Kidney capillary endothelial cell (primary cell): ENCODE data around the gene IER5.
"Not testable (repeated sequence)": the region's sequence is repeated elsewhere in the genome, so short reads cannot be mapped to it uniquely, and the experiment has no call there.

ENCODE experiments used
- DNase-seq: peaks from one replicate; pipeline ENCODE4 v3.0.0-alpha.2; 2018; ENCODE audit warnings: low spot score

The IER5 gene

GRCh38 chr1:181115971-181116370 lies 27.5 kb downstream of the IER5 start:
- not testable (repeated sequence) for DNase-seq

DNA sequence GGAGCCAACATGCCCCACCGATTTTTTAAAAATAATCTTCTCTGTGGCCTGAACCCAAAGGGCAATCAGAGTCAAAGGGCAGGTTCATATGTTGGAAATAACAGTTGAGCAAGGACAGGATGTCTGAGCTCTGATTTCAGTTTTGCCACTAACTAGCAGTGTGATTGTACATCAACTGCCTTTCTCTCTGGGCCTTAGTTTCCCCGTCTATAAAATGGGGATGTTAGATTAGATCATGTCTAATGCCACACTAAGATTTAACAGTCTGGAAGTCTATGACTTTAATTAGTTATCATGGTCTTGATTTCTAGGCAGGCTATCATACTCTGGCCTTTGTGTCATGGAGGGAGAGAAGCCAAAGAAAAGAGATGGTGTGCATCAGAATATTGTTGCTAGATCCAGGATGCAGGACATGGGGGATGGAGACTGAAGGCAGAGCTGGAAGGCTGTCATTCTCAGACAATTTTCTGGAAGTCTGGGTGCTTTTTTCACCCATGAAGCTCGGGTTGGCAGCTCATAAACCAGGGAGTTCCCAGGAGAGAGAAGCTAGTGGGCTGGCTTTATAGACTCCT lies 28.4 kb downstream of the IER5 start:
- no peak for DNase-seq

DNA sequence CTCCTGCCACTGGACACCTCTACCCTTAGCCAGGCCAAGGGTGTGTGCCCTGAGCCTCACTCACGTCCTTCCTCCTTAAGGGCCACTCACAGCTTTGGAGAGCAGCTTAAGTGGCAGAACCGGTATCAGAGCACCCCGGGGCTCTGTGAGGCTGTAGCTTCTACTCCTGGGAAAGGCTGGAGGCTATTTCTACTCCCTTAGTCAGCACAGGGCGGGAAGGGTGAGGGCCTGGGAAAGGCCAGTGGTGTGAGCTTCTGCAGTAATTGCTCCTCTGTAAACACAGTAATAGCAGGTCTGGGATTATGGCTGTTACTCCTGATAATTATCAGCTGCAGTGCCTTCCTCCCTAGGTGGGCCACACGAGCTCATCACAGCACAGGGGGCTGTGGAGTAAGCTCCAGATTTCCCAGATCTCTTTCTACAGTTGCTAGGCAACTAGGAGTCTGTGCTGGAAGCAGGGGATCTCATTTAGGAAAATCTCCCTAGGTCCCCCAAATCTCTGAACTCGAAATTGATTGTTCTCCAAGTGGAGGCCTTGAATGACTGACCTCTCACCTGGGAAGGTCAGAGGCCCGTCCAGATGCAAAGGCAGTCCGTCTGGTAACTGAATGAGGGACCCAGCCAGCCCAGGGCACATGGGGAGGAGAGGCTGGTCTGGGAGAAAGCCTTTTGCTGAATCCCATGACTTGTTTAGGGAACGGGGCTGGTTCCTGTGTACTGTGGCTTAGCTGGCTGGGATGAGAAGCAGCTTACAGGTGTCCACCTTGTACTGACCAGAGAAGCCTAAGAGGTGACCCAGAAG lies 29.3 kb downstream of the IER5 start:
- no peak for DNase-seq

GRCh38 chr1:181119093-181119989 lies 30.8 kb downstream of the IER5 start:
- DNase-seq, result no peak

GRCh38 chr1:181120924-181121323 lies 32.4 kb downstream of the IER5 start:
- DNase-seq, result no peak

- no peak for DNase-seq
Measured at GRCh38 chr1:181121498-181121897, 33.0 kb downstream of the IER5 start.

- DNase-seq, result no peak
Measured at GRCh38 chr1:181122222-181122621, 33.7 kb downstream of the IER5 start.

DNA sequence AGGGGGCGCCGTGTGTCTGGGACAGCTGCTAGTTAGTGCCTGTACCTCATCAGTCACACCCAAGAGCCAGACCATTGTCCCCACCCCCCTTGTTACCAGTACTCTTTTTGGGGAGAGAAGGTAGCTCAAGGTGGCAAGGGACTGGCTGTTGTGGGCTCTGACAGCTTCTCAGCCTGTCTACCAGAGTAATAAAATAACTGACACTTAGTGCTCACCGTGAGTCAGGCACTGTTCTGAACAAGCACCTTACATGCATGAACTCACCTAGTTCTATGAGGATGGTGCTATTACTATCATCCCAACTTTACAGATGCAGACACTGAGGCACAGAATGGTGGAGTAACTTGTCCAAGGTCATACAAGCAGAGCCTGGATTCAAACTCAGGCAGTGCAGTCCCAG lies 34.7 kb downstream of the IER5 start:
- DNase-seq, result no peak

GRCh38 chr1:181124291-181124751 lies 35.8 kb downstream of the IER5 start:
- no peak for DNase-seq

DNA sequence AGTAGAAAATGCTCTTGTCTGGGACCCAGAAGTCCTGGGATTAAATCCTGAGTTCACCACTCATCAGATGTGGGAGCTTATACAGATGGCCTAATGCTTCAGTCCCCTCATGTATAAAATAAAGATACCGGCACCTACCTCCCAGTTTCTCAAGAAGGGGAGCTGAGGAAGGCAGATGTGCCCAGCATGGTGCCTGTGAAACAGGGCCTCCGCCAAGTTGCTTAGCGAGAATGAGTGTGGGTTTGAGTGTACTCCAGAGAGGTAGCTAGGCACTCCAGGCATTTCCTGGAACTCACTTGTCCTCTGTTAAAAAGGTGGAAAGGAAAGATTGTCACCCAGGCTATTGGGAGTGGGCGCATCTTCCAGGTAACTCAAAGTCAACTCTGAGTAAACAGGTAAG lies 37.8 kb downstream of the IER5 start:
- DNase-seq, result no peak

DNA sequence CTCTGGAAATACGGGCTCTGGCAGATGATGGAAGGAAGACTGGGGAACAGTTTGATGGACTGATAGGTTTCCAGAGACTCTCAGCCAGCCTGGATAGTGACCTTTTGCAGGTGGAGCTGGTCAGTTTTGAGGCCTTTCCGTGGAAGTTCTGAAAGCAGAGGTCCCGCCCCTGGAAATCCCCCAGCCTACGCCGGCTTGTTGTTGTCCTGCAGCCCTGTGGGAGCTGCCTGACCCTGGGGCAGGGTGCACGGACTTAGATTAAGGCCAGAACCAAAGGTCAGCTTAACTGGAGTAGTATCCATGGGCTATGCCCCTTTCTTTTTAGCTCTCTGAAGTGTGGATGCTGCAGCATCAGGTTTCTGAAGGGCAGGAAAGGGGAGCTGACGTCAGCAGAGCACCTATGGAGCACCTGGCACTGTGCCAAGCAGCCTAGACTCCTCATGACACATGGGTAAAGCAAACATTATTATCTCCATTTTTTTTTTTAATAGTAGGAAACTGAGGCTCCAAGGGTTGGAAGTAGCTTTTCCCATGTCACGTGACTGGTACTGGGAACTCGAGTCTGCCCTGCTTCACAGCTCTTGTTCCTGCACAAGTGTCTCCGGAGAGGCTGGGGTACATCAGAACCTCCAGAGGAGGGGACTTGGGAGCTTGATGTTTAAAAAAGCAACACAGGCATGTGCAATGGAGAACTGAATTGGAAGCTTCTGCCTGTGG lies 38.5 kb downstream of the IER5 start:
- no peak for DNase-seq

DNA sequence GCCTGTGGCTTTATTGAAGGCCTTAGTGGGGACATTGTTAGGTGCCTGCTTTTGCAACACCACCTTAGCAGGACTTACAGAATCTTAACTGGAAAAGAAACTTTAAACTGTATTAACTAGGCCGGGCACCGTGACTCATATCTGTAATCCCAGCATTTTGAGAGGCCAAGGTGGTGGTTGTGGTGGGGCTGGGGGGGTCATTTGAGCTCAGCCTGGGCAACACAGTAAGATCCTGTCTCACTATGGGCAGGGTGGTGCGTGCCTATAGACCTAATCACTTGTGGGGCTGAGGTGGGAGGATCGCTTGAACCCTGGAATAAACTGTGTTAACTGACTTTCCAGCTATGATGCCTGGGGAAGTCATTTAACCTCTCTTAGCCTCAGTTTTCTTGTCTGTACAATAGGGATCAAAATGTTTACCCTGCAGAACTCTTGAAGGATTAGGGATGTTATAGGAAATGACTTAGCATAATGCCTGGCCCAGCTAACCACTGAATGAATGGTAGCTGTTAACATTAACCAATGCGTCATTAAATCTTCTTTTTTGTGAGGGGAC lies 39.5 kb downstream of the IER5 start:
- DNase-seq, result no peak

DNA sequence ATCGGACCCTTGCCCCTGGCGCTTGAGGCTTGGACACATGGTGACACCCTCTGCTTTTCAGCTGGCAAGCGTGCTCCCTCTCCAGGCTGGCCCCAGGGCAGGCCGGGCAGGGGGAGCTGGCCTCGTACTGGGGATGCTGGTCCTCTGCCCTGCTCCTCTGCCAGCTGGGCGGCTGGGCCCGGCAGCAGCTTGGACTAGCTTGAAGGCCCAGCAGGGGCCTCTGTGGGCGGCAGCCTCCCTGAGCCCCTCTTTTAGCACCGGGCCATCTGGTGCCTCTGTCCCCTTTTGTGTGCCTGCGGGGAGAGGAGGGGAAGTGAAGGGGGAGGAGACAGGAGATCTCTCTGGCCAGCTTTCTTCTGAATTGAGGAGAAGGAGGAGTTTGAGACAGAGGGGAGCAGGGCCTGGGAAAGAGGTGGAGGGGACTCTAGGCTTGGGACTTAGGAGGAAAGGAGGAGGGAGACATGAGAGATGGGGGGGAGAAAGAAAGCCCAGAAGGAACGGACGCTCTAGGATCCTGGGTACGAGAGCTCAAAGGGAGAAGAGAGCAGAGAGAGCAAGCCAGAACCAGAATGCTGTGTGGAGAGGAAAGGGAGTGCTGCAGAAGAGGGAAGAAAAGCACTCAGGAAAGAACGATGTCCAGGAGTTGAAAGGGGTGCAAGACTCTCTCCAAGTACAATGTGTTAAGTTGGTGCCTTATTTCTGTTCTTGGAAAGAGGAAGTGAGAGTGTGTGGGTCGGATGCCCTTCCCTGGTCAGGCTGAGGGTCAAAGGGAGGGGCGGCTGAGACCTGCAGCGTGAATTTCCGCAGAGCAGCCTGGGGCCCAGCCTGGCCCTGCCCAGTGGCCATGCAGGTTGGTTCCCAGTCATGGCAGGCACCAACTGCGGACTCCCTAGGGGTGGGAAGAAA lies 40.3 kb downstream of the IER5 start:
- no peak for DNase-seq

DNA sequence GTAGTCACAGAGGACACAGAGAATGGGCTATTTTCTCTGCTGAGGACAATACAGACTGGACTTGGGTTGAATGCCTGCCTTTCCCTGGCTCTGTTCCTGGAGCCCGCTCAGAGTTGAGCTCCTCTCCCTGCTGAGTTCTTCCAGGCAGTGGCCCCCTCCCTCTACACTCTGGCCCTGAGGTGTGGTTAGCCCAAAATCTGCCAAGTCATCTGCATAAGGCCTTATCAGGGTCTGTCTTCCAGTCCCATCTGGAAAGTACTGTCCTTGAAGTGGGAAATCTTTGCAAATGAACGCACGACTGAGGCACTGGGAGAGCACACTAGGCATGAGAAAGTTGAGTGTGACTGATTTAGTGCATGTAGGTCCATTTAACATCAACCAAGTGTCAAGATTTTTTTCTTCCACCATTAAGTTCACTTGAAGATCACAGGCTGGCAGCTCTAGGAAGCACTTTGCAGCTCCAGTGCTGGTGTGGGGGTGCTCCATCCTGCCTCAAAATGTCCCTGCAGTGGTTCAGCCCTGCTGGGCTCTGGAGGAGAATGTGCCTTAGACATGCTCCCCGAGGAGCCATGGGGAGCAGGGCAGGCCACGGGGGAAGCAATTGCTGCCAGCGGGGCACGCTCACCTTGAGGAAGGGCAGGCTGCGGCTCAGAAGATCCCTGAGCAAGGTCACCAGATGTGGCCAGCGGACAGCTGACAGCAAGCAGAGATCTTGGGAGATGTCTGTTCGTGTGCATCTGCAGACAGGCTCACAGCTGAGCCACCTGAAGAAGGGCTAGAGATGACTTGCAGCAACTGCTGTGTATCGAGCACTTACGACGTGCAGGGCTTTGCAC lies 41.5 kb downstream of the IER5 start:
- DNase-seq, result no peak

DNA sequence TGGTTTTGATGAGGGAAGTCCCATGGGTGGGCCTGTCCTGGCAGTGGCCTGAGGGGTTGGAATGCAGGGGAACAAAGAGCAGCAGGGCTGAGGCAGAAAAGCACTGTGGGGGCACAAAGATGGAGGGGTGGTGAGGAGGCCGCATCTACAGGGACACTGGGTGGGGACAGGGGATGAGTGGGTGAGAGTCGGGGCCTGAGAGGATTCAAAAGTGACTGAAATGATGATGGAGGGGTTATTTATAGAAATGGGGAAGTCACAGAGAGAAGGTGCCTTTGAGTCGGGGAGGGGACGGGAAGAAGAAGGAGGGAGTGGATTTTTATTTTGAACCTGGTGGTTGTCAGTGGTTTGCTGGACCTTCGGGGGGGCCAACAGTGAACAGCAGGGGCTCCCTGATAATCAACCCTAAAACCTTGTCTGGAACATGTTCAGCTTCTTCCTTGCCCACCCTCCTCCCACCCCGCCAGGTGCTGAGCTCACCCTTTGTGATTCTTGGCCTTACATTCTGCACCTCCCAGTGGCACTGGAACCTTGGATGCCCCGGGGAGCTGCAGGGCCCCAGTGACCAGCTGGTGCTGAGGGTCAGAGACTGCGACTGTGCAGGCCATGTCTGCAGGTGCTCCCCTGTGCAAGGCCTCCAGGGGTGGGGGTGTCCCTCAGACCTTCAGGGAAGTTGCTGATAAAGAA lies 42.9 kb downstream of the IER5 start:
- no peak for DNase-seq

- no peak for DNase-seq
Measured at GRCh38 chr1:181133441-181133951, 45.0 kb downstream of the IER5 start.

DNA sequence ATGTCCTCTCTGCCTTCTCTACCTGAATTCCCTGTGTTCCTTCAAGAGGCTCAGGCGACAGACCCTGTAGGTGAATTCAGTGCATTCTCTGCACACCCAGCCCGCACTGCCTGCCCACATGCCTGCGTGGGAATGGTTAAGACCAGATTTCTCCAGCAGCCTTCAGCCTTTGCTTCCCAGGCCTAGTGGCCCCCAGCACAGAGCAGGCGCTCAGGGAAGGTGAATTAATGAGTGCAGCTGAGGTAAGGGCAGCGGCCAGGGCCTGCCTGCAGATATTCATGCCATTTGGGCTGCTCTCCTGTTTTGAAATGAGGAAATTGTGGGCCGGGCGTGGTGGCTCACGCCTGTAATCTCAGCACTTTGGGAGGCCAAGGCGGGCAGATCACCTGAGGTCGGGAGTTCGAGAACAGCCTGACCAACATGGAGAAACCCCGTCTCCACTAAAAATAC lies 45.5 kb downstream of the IER5 start:
- DNase-seq, result no peak

- no peak for DNase-seq
Measured at GRCh38 chr1:181134543-181135436, 46.3 kb downstream of the IER5 start.
